ENCODE results near the gene FSIP1.

Gene FSIP1

DNA sequence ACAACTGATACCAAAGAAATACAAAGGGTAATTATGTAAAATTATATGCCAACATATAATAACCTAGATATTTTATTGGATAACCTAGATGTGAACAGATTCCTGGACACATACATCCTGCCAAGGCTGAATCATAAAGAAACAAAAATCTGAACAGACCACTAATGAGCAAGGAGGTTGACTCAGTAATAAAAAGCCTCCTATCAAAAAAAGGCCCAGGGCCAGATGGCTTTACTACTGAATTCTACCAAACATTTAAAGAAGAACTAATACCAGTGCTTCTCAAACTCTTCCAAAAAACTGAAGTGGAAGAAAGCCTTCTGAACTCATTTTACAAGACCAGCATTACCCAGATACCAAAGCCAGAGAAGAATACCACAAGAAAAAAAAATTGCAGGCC, 169.4 kb downstream of the FSIP1 start:
- DNase-seq, result no peak

- DNase-seq, result no peak
Measured at GRCh38 chr15:39610665-39611064, 172.0 kb downstream of the FSIP1 start.

GRCh38 chr15:39609166-39609916, 173.3 kb downstream of the FSIP1 start:
- DNase-seq, result no peak

DNA sequence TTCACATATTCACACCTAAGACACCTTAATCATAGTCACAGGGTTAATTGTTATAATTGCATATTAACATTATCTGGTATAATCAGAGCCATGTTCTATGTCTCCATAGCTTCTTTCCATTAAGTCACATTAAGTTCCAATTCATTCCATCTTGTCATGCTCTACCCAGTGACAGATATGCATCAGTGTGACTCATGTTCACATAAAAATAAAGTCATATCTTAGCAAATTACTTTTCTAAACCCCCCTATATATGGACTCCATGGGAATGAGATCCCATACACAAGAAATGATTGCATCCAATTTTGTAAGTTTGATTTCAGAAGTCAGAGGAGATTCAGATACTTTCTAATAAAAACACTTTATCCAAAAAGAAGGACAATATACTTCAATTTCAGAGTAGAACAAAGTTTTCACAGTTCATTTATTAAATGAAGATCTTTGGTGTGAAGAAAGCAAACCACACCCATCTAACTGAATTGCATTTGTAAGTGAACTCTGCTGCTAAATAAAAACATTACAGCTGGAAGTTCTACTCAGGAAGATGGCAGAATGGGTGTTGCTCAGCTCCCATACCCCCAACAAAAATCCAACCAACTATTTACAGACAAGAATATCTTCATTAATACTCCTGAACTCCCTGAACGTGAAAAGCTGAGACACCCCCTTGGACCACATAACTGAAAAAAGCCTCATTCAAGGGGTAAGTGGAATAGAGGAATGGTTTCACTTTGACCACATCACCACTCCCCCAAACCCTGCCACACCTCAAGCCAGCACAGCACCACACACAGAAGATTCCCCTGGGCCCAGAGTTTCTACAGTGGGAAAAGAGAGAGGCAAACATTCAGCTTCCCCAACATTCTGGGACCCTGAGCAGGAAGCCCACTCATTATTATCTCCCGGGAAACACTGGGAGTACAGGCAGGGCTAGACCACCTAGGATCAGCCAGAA, 174.2 kb downstream of the FSIP1 start:
- no peak for DNase-seq

GRCh38 chr15:39605146-39605545, 177.5 kb downstream of the FSIP1 start:
- no peak for DNase-seq

DNA sequence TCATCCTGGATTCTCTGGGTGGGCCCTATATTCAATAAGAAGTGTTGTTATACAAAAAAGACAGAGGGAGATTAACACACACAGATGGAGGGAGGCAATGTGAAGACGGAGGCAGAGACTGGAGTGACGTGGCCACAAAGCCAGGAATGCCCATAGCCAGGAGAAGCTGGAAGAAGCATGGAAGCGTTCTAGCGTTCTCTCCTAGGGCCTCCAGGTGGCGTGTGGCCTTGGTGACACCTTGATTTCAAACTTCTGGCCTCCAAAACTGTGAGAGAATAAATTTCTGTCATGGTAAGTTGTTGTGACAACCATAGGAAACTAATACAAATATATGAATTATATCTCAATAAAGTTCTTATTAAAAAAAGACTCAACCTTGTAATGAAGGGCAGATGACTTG, 180.5 kb downstream of the FSIP1 start:
- no peak for DNase-seq

DNA sequence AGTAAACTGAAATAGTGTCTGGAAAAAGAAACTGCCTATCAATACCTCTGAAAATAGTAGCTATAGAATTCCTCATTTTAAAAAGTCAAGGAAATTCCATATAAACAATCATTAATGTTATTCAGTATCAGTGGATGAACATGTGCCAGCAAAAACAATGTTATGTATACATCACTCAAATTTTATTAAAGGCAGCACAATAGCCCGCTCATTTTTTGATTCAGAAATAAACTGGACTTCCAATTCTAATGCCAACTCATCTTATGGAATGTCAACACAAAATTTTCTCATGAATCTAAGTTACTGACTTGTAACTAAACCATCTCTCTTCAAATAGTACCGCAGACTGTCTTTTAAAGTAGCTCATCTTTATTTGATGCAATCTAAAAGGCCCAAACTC, 182.8 kb downstream of the FSIP1 start:
- no peak for DNase-seq

DNA sequence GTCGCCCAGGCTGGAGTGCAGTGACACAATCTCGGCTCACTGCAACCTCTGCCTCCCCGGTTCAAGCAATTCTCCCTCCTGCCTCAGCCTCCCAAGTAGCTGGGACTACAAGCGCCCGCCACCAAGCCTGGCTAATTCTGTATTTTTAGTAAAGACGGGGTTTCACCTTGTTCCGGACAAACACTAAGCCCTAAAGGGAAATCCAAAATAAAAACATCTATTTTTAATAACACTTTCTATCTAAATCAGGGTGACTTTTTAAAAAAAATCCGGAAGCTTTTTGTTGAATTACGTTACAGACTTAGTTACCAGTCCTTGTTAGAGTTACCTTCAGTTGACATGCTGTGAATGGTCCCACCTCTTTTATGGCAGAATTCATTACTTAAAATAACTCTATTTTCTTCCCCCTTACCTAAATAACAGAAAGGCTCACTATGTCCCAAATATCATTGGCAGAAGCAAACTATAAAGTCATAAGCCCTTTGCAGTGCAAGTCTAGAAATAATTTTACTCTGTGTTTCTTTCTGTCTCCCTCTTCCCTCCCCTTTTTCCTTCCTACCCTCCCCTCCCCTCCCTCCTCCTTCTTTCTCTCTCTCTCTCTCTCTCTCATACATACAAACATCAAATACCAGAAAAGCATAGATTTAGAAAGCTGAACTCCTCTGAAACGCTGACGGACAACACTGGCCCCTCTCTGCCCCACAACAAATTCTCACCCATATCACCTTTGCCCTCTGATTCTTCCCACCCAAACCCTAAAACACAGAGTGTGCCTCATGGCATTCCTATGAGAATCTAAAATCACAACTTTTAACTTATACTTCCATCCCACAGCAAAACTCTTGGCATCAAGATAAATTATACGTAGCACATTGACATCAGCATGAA, 183.4 kb downstream of the FSIP1 start:
- DNase-seq, result no peak

GRCh38 chr15:39598186-39598850, 184.3 kb downstream of the FSIP1 start:
- no peak for DNase-seq

DNA sequence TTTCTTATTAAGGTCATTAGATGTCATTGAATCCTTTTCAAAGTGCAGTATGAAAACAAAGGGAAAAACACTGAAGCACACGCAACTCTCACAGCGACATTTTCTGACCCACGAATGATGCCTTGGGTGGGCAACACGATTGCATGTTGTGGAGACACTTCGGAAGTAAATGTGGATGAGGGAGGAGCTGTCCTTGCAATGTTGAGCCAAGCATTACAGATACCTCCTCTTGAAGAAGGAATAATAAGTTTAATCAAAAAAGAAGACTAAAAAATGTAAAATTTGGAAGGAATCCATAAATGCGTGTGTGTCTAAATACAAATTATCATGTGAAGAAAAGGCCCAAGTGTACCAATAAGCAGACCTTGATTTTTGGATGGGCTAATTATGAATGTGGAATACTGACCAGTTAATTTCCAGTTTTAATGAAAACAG, 184.9 kb downstream of the FSIP1 start:
- DNase-seq, result no peak

GRCh38 chr15:39597336-39597735, 185.3 kb downstream of the FSIP1 start:
- no peak for DNase-seq

DNA sequence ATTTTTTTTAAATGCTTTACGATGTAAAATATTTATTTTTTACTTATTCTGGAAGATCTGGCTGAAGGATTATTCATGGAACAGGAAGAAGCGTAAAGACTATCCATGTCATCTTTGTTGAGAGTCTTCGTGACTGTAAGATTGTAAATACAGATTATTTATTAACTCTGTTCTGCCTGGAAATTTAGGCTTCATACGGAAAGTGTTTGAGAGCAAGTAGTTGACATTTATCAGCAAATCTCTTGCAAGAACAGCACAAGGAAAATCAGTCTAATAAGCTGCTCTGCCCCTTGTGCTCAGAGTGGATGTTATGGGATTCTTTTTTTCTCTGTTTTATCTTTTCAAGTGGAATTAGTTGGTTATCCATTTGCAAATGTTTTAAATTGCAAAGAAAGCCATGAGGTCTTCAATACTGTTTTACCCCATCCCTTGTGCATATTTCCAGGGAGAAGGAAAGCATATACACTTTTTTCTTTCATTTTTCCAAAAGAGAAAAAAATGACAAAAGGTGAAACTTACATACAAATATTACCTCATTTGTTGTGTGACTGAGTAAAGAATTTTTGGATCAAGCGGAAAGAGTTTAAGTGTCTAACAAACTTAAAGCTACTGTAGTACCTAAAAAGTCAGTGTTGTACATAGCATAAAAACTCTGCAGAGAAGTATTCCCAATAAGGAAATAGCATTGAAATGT, 186.1 kb downstream of the FSIP1 start:
- no peak for DNase-seq

DNA sequence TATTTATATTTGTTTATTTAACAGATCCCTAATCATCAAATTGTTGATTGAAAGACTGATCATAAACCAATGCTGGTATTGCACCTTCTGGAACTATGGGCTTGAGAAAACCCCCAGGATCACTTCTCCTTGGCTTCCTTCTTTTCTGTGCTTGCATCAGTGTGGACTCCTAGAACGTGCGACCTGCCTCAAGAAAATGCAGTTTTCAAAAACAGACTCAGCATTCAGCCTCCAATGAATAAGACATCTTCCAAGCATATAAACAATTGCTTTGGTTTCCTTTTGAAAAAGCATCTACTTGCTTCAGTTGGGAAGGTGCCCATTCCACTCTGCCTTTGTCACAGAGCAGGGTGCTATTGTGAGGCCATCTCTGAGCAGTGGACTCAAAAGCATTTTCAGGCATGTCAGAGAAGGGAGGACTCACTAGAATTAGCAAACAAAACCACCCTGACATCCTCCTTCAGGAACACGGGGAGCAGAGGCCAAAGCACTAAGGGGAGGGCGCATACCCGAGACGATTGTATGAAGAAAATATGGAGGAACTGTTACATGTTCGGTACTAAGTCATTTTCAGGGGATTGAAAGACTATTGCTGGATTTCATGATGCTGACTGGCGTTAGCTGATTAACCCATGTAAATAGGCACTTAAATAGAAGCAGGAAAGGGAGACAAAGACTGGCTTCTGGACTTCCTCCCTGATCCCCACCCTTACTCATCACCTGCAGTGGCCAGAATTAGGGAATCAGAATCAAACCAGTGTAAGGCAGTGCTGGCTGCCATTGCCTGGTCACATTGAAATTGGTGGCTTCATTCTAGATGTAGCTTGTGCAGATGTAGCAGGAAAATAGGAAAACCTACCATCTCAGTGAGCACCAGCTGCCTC, 187.1 kb downstream of the FSIP1 start:
- no peak for DNase-seq

DNA sequence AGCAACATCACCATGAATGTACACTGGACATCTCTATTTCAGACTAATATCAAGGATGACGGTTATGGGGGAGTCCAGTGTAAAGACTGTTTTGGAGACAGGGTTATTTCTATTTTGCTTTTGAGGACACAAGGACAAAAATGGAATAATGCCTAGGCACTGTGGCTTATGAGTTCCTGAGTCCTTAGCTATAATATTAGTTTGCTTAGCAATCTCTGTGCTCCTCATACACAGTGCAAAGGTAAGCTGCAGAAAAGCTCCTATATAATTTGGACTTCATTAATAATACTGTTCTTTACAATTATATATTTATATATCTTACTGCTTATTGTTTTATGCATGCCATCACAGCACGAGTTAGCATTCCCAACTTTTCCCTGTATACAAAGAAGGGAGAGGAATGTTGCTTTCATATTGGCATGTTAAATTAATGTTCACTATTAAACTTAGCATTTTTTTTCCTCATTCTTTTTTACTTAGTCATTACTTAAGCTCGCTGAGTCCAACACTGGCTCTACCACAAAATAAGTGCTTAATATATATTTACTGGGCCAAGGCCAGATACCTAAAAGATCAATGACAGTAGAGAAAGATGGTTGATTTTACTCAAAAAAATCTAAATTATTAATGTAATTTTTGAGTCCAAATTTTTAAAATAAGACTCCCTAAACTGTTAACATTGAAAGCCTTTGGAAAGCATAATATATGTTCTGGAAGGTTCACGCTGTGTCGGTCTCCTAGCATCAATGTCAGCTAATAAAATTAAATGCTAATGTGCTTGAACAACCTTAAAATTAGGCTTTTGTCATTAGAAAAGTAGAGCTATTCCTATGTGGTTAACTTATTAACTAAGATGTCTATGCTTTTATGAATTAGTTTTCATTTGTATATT, 187.9 kb downstream of the FSIP1 start:
- DNase-seq, result no peak

DNA sequence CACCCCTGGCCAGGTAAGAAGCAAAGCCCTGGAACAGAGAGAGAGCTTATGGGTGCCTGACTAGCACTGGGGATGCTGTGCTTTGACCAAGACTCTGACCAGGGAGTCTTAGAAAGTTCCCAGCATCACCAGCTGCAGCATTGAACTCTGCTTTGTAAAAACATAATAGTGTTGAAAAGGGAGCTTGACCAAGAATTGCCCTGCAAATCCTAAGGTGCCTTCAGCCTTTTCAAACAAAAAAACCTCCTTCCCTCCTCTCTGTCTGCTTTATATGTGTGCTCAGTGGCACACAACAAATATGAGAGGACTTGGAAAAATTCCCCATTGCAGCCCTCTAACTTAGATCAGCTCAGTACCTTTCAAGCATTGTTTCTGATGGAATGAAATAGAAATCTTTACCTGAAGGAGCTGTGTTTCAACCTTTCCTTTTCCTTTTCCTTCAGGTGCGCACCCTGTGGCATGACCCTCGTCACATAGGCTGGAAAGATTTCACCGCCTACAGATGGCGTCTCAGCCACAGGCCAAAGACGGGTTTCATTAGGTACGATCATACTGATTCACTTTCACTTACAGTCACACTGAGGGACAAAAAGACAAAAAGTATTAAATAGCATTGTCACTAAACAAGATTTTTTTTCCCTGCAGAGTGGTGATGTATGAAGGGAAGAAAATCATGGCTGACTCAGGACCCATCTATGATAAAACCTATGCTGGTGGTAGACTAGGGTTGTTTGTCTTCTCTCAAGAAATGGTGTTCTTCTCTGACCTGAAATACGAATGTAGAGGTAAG, 188.8 kb downstream of the FSIP1 start:
- DNase-seq, result no peak

- no peak for DNase-seq
Measured at GRCh38 chr15:39593071-39593655, 189.5 kb downstream of the FSIP1 start.

DNA sequence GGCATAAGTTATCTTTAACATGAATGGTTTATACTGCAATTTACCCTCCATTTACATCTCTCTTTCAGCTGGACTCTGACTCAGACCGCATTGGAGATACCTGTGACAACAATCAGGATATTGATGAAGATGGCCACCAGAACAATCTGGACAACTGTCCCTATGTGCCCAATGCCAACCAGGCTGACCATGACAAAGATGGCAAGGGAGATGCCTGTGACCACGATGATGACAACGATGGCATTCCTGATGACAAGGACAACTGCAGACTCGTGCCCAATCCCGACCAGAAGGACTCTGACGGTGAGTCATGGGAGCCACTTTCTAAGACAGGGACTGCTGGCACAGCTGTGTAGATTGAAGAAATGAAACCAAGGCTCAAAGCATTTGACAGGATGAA, 190.1 kb downstream of the FSIP1 start:
- no peak for DNase-seq

DNA sequence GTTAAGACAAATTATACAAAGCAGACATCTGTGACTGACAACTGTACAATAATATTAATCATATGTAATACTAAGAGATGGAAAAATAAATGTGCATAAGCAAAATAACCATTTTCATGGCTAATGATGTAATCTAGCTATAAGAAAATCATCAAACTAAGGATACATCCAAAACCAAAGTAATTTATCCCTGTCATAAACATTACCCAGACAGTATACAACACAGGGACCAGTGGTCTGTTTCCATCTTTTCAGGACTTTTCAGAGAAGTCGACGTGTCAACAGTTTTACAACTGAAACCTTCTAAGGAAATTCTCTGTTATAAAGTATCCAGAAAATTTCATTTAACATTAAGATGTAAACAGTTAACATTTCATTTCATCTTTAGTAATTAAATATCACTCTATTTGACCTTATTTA, 190.7 kb downstream of the FSIP1 start:
- DNase-seq, result no peak

All from stimulated activated naive CD4-positive, alpha-beta T cell (primary cell).